Osteoblast (primary cell): Measurements from ENCODE around the gene SBNO2. TPM values are rescaled to one million over a fixed set of nuclear protein-coding genes. Genes with fewer than 3 reads are reported as not detected.

Experiments
- DNase-seq: peaks from one replicate; pipeline ENCODE4 v3.0.0; 2011; ENCODE audit warnings: low spot score, mixed read lengths; ENCODE audit not compliant: insufficient read length; ENCODE audit errors: missing footprints
- H2AFZ ChIP-seq: 2 replicates; pipeline ENCODE4 v1.6.0; 2011; ENCODE audit warnings: mild to moderate bottlenecking, low read length
- H3K27ac ChIP-seq: 2 replicates; pipeline ENCODE4 v1.5.1; 2011; ENCODE audit warnings: mild to moderate bottlenecking, low read depth, low read length, moderate library complexity
- H3K27me3 ChIP-seq: 2 replicates; pipeline ENCODE4 v1.6.0; 2012; ENCODE audit warnings: mild to moderate bottlenecking, control low read depth, inconsistent platforms, low read length, moderate library complexity; ENCODE audit not compliant: insufficient read depth
- H3K36me3 ChIP-seq: 2 replicates; pipeline ENCODE4 v1.5.1; 2011; ENCODE audit warnings: mild to moderate bottlenecking, low read length, control low read depth, moderate library complexity; ENCODE audit not compliant: insufficient read depth
- H3K4me1 ChIP-seq: 2 replicates; pipeline ENCODE4 v1.5.1; 2011; ENCODE audit warnings: mild to moderate bottlenecking, low read length, control low read depth, moderate library complexity; ENCODE audit not compliant: insufficient read depth
- H3K4me2 ChIP-seq: 2 replicates; pipeline ENCODE4 v1.6.0; 2011; ENCODE audit warnings: mild to moderate bottlenecking, low read length; ENCODE audit not compliant: insufficient read depth
- H3K4me3 ChIP-seq: fragments of 200-600 bp; sonication (generic); 3 replicates; pipeline ENCODE4 v1.5.1; 2012; ENCODE audit warnings: mild to moderate bottlenecking, low read length, inconsistent platforms; ENCODE audit not compliant: insufficient read depth
- H3K79me2 ChIP-seq: 2 replicates; pipeline ENCODE4 v1.6.0; 2012; ENCODE audit warnings: mild to moderate bottlenecking, low read length, control low read depth, inconsistent platforms; ENCODE audit not compliant: insufficient read depth
- H3K9me3 ChIP-seq: 2 replicates; pipeline ENCODE4 v1.5.1; 2011; ENCODE audit warnings: low read depth, low read length, control low read depth
- H4K20me1 ChIP-seq: 2 replicates; pipeline ENCODE4 v1.6.0; 2012; ENCODE audit warnings: mild to moderate bottlenecking, low read length, control low read depth; ENCODE audit not compliant: insufficient read depth
- total RNA-seq: library from RNA; depleted of rRNA; stranded (reverse); fragments of >200 nt; gene quantifications from 2 replicates; pipeline ENCODE4 v1.2.3, GENCODE V29; 2012
- TF ChIP-seq, protein P1 (sequence below): IDR thresholded peaks from 2 replicates; pipeline ENCODE4 v1.5.1; 2011; ENCODE audit warnings: mild to moderate bottlenecking, low read depth, low read length, moderate library complexity; ENCODE audit errors: extremely low read depth

SBNO2 gene
- total RNA-seq, 1 donor: 69.1 TPM

DNA sequence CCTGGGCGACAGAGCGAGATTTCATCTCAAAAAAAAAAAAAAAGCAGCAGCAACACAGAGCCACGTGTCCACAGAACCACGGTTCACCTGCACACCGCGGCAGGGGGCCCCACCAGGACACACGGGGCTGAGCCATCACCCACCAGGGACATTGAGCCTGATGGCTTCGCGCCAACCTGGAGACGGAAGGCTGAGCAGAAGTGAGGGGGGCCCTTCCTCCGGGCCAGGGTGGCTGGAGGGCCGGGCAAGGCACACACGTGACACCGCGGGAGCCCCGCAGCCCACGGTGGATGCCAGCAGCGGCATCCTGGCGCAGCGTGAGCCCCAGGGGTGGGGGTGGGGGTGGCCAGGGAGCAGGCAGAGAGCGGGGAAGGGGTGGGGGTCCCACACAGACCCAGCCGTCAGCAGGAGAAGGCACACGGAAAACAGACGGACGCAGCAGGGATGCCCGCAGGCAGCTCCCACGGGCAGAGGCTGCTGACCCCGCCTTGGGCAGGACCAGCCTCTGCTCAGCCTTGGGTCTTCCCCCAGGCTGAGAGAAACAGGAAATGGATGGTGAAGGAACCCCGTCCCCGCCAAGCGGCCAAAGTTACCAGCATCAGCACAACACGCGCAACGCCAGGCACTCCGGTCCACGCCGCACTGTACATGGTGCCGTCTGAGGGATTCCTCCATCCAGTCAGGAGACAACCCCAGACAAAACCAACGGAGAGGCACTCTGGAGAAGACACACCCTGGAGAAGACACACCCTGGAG, 33.6 kb downstream of the SBNO2 start:
- no peak overlapping the region for H3K4me2 ChIP-seq
- H3K36me3 ChIP-seq: peaks cover 28% of the 10 kb centered on the region
- peaks cover 19% of the 10 kb centered on the region for H3K79me2 ChIP-seq
- H3K27ac ChIP-seq: no peak overlapping the region
- no peaks in the 10 kb centered on the region for H3K9me3 ChIP-seq
- no peaks in the 10 kb centered on the region for H3K4me1 ChIP-seq
- DNase-seq: no peak
- no peaks in the 10 kb centered on the region for H3K27me3 ChIP-seq
- no peak overlapping the region for H3K4me3 ChIP-seq
- TF ChIP-seq, protein P1, sequence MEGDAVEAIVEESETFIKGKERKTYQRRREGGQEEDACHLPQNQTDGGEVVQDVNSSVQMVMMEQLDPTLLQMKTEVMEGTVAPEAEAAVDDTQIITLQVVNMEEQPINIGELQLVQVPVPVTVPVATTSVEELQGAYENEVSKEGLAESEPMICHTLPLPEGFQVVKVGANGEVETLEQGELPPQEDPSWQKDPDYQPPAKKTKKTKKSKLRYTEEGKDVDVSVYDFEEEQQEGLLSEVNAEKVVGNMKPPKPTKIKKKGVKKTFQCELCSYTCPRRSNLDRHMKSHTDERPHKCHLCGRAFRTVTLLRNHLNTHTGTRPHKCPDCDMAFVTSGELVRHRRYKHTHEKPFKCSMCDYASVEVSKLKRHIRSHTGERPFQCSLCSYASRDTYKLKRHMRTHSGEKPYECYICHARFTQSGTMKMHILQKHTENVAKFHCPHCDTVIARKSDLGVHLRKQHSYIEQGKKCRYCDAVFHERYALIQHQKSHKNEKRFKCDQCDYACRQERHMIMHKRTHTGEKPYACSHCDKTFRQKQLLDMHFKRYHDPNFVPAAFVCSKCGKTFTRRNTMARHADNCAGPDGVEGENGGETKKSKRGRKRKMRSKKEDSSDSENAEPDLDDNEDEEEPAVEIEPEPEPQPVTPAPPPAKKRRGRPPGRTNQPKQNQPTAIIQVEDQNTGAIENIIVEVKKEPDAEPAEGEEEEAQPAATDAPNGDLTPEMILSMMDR: no peak
- no peak overlapping the region for H2AFZ ChIP-seq
- H4K20me1 ChIP-seq: peaks cover 15% of the 10 kb centered on the region

DNA sequence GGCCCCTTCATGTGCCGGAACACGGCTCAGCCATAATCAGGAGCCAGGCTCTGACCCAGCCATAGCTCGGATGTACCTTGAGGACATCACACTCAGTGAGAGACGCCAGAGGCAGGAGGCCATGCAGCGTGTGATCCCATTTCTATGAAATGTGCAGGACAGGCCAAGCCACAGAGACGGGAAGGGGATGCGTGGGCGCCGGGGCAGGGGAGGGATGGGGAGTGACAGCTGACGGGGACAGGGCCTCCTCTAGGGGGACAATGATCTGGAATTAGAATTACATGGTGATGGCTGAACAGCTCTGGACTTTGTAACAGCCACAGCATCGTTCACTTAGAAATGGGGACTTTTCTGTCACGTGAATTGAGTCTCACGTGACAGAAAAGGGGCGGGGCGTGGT, 34.9 kb downstream of the SBNO2 start:
- no peak for DNase-seq
- no peak overlapping the region for H2AFZ ChIP-seq
- no peak overlapping the region for H3K27ac ChIP-seq
- peaks cover 15% of the 10 kb centered on the region for H4K20me1 ChIP-seq
- H3K4me2 ChIP-seq: no peak overlapping the region
- no peaks in the 10 kb centered on the region for H3K4me1 ChIP-seq
- TF ChIP-seq, protein P1: no peak
- H3K36me3 ChIP-seq: peaks cover 22% of the 10 kb centered on the region
- no peaks in the 10 kb centered on the region for H3K27me3 ChIP-seq
- H3K79me2 ChIP-seq: peaks cover 24% of the 10 kb centered on the region
- H3K4me3 ChIP-seq: no peak overlapping the region
- no peaks in the 10 kb centered on the region for H3K9me3 ChIP-seq

DNA sequence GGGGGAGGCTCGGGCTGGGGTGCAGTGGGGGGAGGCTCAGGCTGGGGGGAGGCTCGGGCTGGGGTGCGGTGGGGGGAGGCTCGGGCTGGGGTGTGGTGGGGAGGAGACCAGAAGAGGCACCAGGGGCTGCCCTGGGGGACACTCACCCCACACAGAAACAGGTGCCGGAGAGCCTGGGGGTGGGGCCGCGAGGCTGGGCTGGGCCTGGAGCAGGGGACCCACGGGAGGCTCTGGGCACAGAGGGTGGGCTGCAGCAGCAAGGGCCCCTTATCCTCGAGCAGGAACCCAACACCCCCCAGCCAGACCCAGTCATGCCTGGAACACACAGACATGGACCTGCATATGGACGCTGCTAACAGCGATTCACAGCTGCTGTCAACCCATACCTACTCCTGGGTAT, 35.9 kb downstream of the SBNO2 start:
- TF ChIP-seq, protein P1: no peak
- no peaks in the 10 kb centered on the region for H3K27me3 ChIP-seq
- peaks cover 34% of the 10 kb centered on the region for H3K79me2 ChIP-seq
- H3K36me3 ChIP-seq: peaks cover 18% of the 10 kb centered on the region
- no peaks in the 10 kb centered on the region for H3K4me1 ChIP-seq
- DNase-seq: no peak
- no peaks in the 10 kb centered on the region for H3K9me3 ChIP-seq
- H3K27ac ChIP-seq: no peak overlapping the region
- H2AFZ ChIP-seq: no peak overlapping the region
- peaks cover 15% of the 10 kb centered on the region for H4K20me1 ChIP-seq
- no peak overlapping the region for H3K4me2 ChIP-seq
- H3K4me3 ChIP-seq: no peak overlapping the region

DNA sequence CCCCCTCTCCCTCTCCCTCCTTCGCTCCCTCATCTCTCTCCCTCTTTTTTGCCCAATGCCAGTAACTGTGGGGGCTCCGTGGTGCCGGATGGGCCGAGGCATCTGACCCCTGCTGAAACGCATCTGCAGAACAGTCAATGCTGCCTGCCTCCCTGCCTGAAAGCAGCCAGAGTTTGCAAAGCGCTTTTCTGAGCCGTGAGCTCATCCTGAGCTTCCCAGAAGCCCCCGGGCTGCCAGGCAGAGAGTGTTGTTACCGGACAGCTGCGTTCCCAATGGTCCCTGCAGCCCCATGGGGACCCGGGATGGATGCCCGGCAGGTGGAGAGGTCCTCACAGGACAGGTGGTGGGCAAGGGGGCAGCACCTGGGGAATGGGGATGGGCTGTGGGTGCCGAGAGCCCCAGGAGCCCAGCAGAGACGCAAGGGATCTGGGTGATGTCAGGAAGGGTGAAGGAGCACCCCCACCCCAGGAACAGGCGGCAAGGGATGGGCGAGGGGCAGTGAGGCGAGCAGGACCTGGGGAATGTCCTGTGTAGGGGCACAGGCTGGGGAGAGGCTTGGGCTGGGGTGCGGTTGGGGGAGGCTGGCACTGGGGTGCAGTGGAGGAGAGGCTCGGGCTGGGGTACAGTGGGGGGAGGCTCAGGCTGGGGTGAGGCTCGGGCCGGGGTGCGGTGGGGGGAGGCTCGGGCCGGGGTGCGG, 37.3 kb downstream of the SBNO2 start:
- DNase-seq: no peak
- peaks cover 40% of the 10 kb centered on the region for H3K79me2 ChIP-seq

More for the DNA sequence above, 37.3 kb downstream of the SBNO2 start:
- H3K4me1 ChIP-seq: peaks cover 7% of the 10 kb centered on the region
- TF ChIP-seq, protein P1: no peak
- H3K4me2 ChIP-seq: no peak overlapping the region
- no peak overlapping the region for H3K27ac ChIP-seq
- H4K20me1 ChIP-seq: peaks cover 11% of the 10 kb centered on the region
- H3K27me3 ChIP-seq: no peaks in the 10 kb centered on the region
- no peak overlapping the region for H3K4me3 ChIP-seq
- no peak overlapping the region for H2AFZ ChIP-seq
- peaks cover 8% of the 10 kb centered on the region for H3K36me3 ChIP-seq
- H3K9me3 ChIP-seq: no peaks in the 10 kb centered on the region
